GM18519 (cell line): ENCODE measurements around the gene MAD1L1.
"Not testable (repeated sequence)": the region's sequence is repeated elsewhere in the genome, so short reads cannot be mapped to it uniquely, and the experiment has no call there.

ENCODE experiments used
- ATAC-seq: cut with Tn5 transposase; IDR thresholded peaks from one replicate; pipeline ENCODE4 v1.9.1; 2021; ENCODE audit warnings: mild to moderate bottlenecking, moderate library complexity; ENCODE audit not compliant: unreplicated experiment, low FRiP score

Gene MAD1L1

DNA sequence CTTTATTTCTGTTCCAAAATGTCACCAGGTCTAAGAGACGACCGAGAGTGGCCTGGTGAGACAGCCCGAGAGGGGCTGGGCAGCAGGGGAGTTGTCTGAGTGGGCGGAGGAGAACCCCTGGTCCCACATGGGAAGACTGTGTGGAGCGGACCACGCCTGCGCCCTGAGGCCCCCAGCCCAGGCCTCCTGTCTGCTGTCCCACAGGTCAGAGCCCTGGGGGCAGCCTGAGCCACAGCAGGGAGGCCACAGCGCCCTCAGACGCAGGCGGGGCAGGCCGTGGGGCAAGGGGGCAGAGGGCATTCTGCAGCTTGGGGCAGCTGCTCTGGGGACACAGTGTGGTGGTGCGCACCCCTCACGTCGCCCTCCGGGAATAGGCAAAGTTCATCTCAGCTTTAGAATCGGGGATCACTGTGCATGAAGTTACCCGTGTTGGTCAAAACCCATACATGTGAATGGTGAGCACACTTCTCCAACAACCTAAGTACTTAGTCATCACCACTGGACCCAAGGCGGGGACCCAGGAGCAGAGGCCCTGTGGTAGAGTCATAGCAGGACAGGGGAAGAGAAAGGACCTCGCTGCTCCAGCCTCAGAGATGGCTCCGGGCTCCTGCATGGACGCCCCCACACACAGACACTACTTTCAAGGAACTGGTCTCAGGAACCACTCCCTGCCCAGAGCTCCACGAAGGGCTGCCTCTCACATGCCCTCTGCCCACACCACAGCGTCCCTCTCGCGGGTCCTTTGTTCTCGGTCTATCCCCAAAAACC is 348.0 kb downstream of the MAD1L1 start:
- no peak for ATAC-seq

DNA sequence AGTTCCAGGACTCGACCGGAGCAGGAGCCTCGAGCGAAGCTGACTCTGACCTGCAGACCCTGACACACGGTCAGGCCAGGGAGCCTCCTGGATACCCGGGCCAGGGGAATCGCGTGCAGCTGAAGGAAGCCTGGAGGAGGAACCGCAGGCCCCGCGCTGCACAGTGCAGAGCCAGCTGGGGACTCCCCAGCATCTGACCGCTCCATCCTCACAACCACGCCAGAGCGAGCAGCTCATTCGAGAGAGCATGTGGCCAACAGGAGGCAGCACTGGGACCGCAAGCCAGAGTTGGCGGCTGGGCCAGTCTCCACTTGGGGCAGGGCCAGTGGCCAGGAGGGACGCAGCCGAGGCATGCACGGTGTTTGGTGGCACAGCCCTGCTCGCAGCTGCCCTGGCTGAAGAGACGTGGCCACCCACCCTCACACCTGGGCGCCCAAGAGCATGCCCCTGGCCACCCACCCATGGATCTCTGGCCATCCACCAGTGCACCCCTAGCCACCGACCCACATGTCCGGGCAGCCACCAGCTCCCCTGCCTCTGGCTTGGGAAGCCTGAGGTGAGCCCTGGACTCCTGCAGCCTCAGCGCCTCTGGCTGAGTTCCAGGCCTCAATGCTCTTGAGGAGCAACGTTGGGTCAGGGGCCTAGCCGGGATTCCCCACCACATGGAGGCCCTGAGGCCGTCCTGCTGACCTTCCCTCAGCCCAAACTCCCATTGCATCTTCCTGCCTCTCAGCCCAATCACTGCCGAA is 348.7 kb downstream of the MAD1L1 start:
- ATAC-seq, result no peak

DNA sequence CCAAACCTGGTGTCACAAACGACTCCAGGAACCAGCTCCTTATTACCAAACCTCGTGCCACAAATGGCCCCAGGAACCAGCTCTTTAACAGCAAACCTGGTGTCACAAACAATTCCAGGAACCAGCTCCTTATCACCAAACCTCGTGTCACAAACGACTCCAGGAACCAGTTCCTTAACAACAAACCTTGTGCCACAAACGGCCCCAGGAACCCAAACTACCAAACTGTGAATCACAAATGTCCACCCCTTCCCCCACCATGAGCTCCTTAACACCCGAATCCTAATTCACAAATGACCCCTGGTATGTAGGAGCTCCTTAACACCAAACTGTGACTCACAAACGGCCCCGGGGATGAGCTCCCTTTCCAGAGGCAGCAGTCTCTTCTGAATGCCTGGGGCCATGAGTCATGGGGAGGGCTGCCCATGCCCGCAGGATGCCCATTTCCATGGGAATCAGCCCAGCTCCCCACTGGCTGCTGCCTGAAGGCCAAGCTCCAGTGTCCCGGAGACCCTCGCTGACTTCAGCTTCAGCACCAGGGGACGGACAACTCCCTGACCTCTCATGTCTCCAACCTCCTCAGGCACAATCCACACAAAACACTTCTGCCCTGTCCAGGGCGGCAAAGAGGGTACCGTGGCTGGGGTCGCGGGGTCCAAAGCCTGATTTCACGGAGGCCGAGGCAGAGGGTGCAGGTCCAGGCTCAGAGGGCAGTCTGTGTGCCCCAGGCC is 349.5 kb downstream of the MAD1L1 start:
- no peak for ATAC-seq

GRCh38 chr7:1882451-1882850 is 350.3 kb downstream of the MAD1L1 start:
- ATAC-seq, result no peak

- no peak for ATAC-seq
These were observed 350.8 kb downstream of the MAD1L1 start for GRCh38 chr7:1881946-1882345.

GRCh38 chr7:1876641-1877040 is 356.1 kb downstream of the MAD1L1 start:
- ATAC-seq, result not testable (repeated sequence)

DNA sequence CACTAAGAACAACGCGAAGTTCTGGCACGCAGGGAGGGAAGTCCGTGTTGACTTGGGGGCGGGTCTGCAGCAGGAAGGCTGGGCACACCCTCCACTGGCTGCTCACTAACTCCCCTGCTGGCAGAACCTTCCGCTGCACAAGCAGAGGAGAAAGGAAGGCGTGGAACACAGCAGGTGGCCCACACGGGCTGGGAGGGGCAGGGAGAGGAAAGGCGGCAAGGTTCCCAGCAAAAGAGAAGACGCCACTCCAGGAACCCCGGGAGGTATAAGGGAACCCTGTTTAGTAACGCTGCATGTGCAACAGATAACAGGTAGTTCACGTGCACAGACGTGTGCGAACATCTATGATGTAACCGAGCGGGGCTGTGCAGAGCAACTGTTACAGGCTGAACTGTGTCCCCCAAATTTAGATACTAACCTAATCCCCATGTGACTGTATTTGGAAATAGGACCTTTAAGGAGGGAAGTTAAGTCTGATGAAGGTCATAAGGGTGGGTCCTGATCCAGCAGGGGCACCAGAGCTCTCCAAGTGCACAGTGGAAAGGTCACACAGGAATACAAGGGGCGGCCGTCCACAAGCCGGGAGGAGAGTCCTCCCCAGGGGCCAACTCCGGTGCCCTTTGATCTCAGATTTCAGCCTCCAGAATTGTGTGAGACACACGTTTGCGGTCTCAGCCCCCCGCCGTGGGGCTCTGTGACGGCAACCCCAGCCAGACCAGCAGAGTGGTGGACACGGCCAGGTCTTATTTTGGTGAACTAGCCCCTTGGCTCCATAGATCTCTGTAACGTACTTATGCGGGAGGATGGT is 357.1 kb downstream of the MAD1L1 start:
- not testable (repeated sequence) for ATAC-seq

- ATAC-seq, result not testable (repeated sequence)
These were observed 358.0 kb downstream of the MAD1L1 start for GRCh38 chr7:1874590-1875391.

DNA sequence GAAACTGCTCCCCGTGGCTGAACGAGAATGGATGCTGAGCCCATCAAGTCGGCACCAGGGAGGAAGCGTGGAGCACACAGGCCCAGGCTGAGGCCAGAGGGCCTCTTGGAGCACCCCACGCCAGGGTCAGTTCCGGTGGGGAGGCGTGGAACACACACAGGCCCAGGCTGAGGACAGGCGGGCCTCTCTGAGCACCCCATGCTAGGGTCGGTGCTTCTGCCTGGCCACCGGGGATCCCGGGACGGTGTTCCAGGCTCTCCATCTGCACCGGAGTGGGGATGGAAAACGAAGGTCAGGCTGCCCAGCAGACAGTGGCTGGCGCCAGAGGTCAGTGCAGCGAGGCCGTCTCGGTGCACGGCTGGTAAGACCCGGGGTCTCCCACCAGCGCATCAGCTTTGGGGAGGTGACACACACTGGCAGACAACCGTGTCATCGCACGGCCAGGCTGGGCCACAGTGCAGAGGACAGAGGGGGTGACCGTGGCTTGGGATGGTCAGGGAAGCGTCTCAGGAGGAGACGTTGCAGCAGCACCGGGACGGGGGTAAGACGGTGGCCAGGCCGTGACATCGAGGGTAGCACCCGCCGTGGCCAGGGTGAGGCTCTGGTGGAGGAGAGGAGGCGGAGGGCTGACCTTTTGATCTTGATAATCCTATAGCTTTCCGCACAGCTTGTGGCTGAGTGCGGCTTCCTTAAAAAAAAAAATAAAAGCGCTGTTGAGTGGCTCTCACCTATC is 358.7 kb downstream of the MAD1L1 start:
- no peak for ATAC-seq

GRCh38 chr7:1873421-1873820 is 359.3 kb downstream of the MAD1L1 start:
- no peak for ATAC-seq

- ATAC-seq, result no peak
These were observed 359.7 kb downstream of the MAD1L1 start for GRCh38 chr7:1873070-1873405.

GRCh38 chr7:1872191-1873069 is 360.3 kb downstream of the MAD1L1 start:
- no peak for ATAC-seq

- ATAC-seq, result no peak
These were observed 363.2 kb downstream of the MAD1L1 start for GRCh38 chr7:1869452-1870130.

- ATAC-seq, result no peak
These were observed 364.1 kb downstream of the MAD1L1 start for GRCh38 chr7:1868516-1869165.

DNA sequence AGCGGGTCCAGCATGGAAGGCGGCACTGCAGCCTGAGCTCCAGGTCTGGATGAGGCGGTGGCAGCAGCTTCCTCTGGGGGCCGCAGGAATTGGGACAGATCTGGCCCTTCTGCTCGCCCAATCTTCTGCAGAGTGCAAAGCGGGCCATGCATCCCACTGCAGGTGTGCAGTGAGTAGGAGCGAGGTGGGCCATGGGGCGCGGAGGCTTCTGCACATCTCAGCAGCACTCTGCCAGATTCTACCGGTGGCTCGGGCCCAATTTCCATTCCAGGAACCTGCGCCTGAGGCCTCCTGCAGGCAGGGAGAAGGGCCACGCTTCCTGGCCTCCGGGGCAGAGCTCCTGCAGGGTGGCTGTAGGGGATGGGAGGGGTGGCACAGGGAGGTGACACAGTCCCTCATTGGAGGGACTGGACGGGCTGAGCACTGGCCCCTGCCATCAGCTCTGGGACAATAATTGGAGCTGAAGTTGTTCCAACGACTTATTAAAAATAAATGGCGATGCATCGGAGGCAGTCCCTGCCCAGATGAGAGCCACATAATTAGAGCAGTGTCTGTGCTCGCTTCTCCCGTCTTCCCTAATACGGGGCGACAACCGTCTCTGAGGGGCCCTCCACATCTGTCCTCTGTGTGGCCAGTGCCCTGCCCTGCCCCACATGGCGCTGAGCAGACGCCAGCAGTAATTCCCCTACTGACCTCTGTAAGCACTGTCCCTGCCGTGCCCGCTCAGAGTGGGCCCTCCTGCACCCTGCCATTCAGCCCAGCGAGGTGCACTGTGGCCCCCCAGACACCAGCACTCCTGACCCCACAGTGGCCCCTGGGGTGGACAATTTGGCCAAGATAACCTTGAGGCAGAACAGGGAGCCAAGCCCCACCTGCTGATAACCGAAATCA is 365.1 kb downstream of the MAD1L1 start:
- ATAC-seq, result no peak

DNA sequence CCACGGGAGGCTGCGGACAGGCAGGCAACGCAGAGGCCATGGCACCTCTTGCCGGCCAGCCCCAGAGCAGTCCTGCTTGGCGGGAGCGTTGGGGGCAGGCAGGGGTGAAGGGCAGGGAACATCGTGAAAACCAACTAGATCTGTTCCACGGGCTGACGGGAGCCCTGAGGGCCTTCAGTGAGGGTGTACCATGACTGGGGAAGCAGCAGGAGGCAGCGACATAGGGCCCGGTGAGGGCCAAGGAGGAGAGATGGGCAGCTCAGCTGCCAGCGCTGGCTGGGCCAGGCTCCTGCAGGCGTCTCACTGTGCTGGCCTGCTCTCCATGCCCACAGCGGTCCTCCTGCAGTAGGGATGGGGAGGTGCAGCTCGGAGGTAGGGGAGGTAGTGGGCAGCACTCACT is 366.1 kb downstream of the MAD1L1 start:
- no peak for ATAC-seq
